Upper lobe of left lung (tissue), 6 donors: Measurements from ENCODE around the gene GUK1. TPM values are rescaled to one million over a fixed set of nuclear protein-coding genes. Genes with fewer than 3 reads are reported as not detected.
A peak's percentile ranks its signal among the peaks of the same experiment; 100 is the strongest.

Source experiments
- ATAC-seq, 2 donors: fragments of 200-7000 bp; cut with Tn5 transposase; one replicate each; pipeline ENCODE4 v1.9.1; 2022; ENCODE audit warnings: mild to moderate bottlenecking in 2 of 2, moderate library complexity in 2 of 2; ENCODE audit not compliant: low FRiP score in 2 of 2
- DNase-seq, 2 donors: peaks; one replicate each; pipeline ENCODE4 v3.0.0-alpha.2; 2019 to 2020
- H3K27ac ChIP-seq, 4 donors: fragments of 200-600 bp; sonication (generic); one replicate each; pipeline ENCODE4 v1.5.1; 2016 to 2019
- H3K27me3 ChIP-seq, 4 donors: fragments of 200-600 bp; sonication (generic); one replicate each; pipeline ENCODE4 v1.5.1; 2017 to 2019
- H3K36me3 ChIP-seq, 4 donors: fragments of 200-600 bp; sonication (generic); one replicate each; pipeline ENCODE4 v1.5.1; 2016 to 2019
- H3K4me1 ChIP-seq, 4 donors: fragments of 200-600 bp; sonication (generic); one replicate each; pipeline ENCODE4 v1.5.1; 2018 to 2019
- H3K4me3 ChIP-seq, 4 donors: fragments of 200-600 bp; sonication (generic); one replicate each; pipeline ENCODE4 v1.5.1; 2017 to 2019; ENCODE audit warnings: mild to moderate bottlenecking in 2 of 4, moderate library complexity in 1 of 4
- H3K9me3 ChIP-seq, 4 donors: fragments of 200-600 bp; sonication (generic); one replicate each; pipeline ENCODE4 v1.5.1; 2018 to 2019
- EP300 ChIP-seq, 4 donors: sonication (generic); formaldehyde crosslinking; IDR thresholded peaks; one replicate each; pipeline ENCODE4 v1.5.1; 2017; ENCODE audit warnings: antibody characterized with exemption in 4 of 4, control low read depth in 2 of 4
- POLR2A ChIP-seq, 4 donors: fragments of 450-650 bp; IDR thresholded peaks; one replicate each; pipeline ENCODE4 v1.5.1; 2016 to 2017; ENCODE audit warnings: antibody characterized with exemption in 4 of 4, mild to moderate bottlenecking in 2 of 4
- POLR2AphosphoS5 ChIP-seq, 2 donors: sonication (generic); formaldehyde crosslinking; IDR thresholded peaks; one replicate each; pipeline ENCODE4 v1.5.1; 2017; ENCODE audit warnings: antibody characterized with exemption in 2 of 2
- WGBS, 2 donors: methylation state at CpG; one replicate each; pipeline ENCODE4 v1.1.5; 2017 to 2018; 5-methylcytosine and 5-hydroxymethylcytosine counted together
- total RNA-seq, 6 donors: library from RNA; depleted of rRNA in 4 of 6; stranded (reverse); fragments of >200 nt in 4 of 6; gene quantifications; one replicate each; pipeline versions ENCODE4 v1.1.0 to v1.2.1, GENCODE V29; 2016 to 2021
- TF ChIP-seq, protein P1 (sequence below), 6 experiments: fragments of 450-650 bp in 4 of 6; fragments of 200-600 bp in 2 of 6; sonication (generic) in 2 of 6; IDR thresholded peaks; one replicate each; pipeline ENCODE4 v1.5.1; 2016 to 2019; ENCODE audit warnings: antibody characterized with exemption in 6 of 6
- donor health status: DM: no; HTN: no; CAD: no; lungs with moderate emphysema.
- donor health status: DM: no; HTN: yes; CAD: no; lungs with severe emphysema.

The GUK1 gene
- total RNA-seq, 6 donors from 2014 or later = 198 to 385 (median 269) TPM

DNA sequence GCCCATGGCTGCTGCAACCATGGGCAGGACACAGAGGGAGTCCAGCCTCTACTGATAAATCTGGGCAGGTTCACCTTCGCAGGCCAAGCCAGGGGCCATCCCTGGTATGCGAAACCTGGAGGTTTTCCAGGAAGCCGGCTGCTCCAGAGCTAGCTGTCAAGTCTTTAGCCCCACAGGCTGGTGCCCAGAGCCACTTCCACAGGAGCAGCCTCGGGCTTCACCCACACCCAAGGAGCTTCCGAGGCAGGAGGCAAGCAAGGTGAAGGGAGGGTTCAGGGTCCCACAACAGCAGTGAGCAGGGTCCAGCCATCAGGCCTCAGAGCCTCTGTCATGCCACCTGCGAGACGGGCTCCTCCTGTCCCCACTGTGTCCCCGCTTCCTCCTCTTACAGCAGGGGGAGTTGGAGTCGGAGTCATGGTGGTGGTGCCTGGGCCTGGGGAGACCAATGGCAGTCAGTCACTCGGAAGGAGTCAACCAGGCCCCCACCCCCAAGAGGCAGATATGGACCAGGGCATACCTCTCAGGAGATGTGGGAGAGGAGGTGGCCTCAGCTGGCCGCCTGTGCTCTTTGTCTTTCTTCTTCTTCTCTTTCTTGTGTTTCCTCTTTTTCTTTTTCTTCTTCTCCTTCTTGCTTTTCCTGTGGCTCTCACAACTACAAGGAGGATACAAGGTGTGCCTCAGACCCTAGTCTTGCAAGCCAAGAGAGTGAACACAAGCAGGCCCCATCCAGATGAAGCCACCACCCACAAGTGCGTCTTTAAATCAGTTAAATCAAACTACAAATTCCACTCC is 39.1 kb upstream of the GUK1 start:
- DNase-seq (no peak), ATAC-seq (no peak)
- WGBS, 2 donors = 79 to 81% methylated on average over 9 to 12 of the region's 12 CpGs
- no peaks in the 10 kb centered on the region for H3K9me3 ChIP-seq
- no peaks in the 10 kb centered on the region for H3K27me3 ChIP-seq
- peaks cover 22 to 57% (median 51%) of the 10 kb centered on the region in 4 donors for H3K36me3 ChIP-seq
- peaks cover 24 to 48% (median 30%) of the 10 kb centered on the region in 4 donors for H3K4me1 ChIP-seq
- peak overlapping the region in 1 of 4 donors; percentile 26 for H3K27ac ChIP-seq
- TF ChIP-seq POLR2AphosphoS5 (IDR thresholded peaks at IDR 0.05) (no peak), POLR2A (IDR thresholded peaks at IDR 0.05) (no peak), EP300 (IDR thresholded peaks at IDR 0.05) (no peak)
- TF ChIP-seq, protein P1, sequence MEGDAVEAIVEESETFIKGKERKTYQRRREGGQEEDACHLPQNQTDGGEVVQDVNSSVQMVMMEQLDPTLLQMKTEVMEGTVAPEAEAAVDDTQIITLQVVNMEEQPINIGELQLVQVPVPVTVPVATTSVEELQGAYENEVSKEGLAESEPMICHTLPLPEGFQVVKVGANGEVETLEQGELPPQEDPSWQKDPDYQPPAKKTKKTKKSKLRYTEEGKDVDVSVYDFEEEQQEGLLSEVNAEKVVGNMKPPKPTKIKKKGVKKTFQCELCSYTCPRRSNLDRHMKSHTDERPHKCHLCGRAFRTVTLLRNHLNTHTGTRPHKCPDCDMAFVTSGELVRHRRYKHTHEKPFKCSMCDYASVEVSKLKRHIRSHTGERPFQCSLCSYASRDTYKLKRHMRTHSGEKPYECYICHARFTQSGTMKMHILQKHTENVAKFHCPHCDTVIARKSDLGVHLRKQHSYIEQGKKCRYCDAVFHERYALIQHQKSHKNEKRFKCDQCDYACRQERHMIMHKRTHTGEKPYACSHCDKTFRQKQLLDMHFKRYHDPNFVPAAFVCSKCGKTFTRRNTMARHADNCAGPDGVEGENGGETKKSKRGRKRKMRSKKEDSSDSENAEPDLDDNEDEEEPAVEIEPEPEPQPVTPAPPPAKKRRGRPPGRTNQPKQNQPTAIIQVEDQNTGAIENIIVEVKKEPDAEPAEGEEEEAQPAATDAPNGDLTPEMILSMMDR (IDR thresholded peaks at IDR 0.05) = no peak
- peak overlapping the region in 1 of 4 donors; percentile 98 for H3K4me3 ChIP-seq

DNA sequence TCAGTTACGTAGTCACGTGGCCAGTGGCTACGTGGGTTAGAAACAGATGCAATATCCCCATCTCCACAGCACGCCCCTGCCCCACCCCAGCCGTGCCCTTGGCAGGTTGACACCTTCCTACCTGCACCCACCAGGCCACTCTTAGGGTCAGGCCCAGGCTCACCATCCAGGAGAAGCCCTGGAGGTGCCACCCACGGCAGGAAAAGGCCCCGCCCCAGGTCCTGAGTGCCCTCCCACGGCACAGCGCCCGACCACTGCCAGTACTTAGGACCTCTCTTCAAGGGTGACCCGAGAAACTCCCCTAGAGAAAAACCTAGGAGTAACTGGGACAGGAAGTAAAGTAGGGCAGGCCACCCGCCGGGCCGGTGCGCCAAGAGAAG is 38.5 kb upstream of the GUK1 start:
- Histone ChIP-seq H3K4me1 (peaks cover 20 to 42% (median 25%) of the 10 kb centered on the region in 4 donors), H3K27ac (peak overlapping the region; percentile 91 to 94 (median 92)), H3K36me3 (peaks cover 22 to 57% (median 48%) of the 10 kb centered on the region in 4 donors), H3K4me3 (peak overlapping the region in 3 of 4 donors; percentile 87 to 98 (median 88)), H3K27me3 (no peaks in the 10 kb centered on the region), H3K9me3 (no peaks in the 10 kb centered on the region)
- TF ChIP-seq, protein P1 (IDR thresholded peaks at IDR 0.05) = no peak
- no peak for TF ChIP-seq EP300 (IDR thresholded peaks at IDR 0.05)
- no peak for TF ChIP-seq POLR2A (IDR thresholded peaks at IDR 0.05)
- no peak for TF ChIP-seq POLR2AphosphoS5 (IDR thresholded peaks at IDR 0.05)
- DNase-seq = no peak
- no peak for ATAC-seq
- 51 to 52% methylated on average over 6 to 11 of the region's 15 CpGs for WGBS, 2 donors

DNA sequence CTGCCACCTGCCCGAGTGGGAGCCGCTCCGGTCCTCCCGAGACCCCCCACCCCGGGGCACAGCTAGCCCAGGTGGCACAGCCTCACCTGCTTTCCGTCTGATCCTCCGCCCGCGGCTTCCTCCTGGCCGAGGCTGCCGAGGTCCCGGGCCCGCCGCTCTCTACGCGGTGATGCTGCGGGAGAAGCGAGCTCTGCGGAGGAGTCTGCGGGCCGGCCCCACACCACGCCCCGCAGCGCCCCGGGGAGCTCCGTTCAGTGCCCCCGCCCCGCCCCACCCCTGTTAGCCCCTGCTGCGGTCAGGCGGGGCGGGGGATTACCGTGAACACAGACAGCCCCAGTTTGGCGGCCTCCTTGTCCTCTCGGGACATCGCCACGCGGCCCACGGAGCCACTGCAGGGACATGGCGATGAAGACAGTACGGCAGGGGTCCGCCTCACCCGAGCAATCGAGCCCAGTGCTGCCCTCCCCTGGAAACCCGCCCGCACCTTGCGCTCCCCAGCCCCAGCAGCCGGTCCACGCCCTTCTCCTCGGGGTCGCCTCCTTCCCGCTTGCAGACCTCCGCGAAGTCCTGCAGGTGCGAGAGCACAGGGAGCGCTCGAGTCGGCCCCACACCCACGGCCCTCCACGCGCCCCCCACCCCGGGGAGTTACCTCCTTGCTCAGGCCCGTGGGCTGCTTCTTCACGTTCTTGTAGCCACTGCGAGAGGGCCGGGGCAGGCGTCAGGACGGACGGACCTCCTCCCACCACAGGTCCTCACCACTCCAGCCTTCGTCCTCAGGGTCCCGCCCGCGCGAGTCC is 37.9 kb upstream of the GUK1 start:
- DNase-seq = peak; percentile 63 to 88
- no peaks in the 10 kb centered on the region for H3K27me3 ChIP-seq
- TF ChIP-seq POLR2A (IDR thresholded peaks at IDR 0.05) (no peak), POLR2AphosphoS5 (IDR thresholded peaks at IDR 0.05) (no peak), EP300 (IDR thresholded peaks at IDR 0.05) (no peak)
- TF ChIP-seq, protein P1 (IDR thresholded peaks at IDR 0.05) = peak in 4 of 6 experiments; percentile 23 to 45 (median 28)
- H3K36me3 ChIP-seq = peaks cover 22 to 57% (median 45%) of the 10 kb centered on the region in 4 donors
- 11 to 17% methylated on average over 15 to 45 of the region's 73 CpGs for WGBS, 2 donors
- peak in 1 of 2 donors; percentile 27 for ATAC-seq
- H3K4me3 ChIP-seq = peak overlapping the region; percentile 83 to 98 (median 88)
- H3K9me3 ChIP-seq = no peaks in the 10 kb centered on the region
- peak overlapping the region; percentile 91 to 94 (median 92) for H3K27ac ChIP-seq
- peaks cover 17 to 36% (median 22%) of the 10 kb centered on the region in 4 donors for H3K4me1 ChIP-seq

- H3K4me3 ChIP-seq = peak within 1 kb of the TSS; percentile 83 to 98 (median 88)
- H3K27me3 ChIP-seq = no peaks in the 10 kb centered on the region
- peaks cover 15 to 56% (median 42%) of the 10 kb centered on the region in 4 donors for H3K36me3 ChIP-seq
- DNase-seq (peak; percentile 93 to 99), ATAC-seq (peak; percentile 88 to 93)
- TF ChIP-seq POLR2A (IDR thresholded peaks at IDR 0.05) (peak in 3 of 4 donors; percentile 67 to 84 (median 72)), EP300 (IDR thresholded peaks at IDR 0.05) (peak in 1 of 4 donors; percentile 41), POLR2AphosphoS5 (IDR thresholded peaks at IDR 0.05) (peak; percentile 68 to 94)
- TF ChIP-seq, protein P1 (IDR thresholded peaks at IDR 0.05) = peak in 3 of 6 experiments; percentile 19 to 55 (median 35)
- WGBS, 2 donors = 0% methylated on average over 29 of the region's 104 CpGs; no CpG with 5 or more reads in 1 of the 2 donors
- H3K4me1 ChIP-seq = peaks cover 21 to 41% (median 25%) of the 10 kb centered on the region in 4 donors
- H3K9me3 ChIP-seq = no peaks in the 10 kb centered on the region
- H3K27ac ChIP-seq = peak within 1 kb of the TSS; percentile 91 to 94 (median 92)
Observed at GRCh38 chr1:228102791-228103620, 37.1 kb upstream of the GUK1 start, which contains the start of gene C1orf35. Gene C1orf35 (minus strand): TSS chr1:228103325. CDS start chr1:228103227, 98 bp downstream.
